ENCODE results near the gene CAB39. TPM values are rescaled to one million over a fixed set of nuclear protein-coding genes. Genes with fewer than 3 reads are reported as not detected.

CAB39 gene
- total RNA-seq, 4 donors from 2014 or later: 60.2 to 124 (median 72.2) TPM

GRCh38 chr2:230829959-230830358 lies 117.3 kb downstream of the CAB39 start:
- no peaks in the 10 kb centered on the region for H3K9me3 ChIP-seq
- H3K4me1 ChIP-seq: peaks cover 0 to 9% (median 4%) of the 10 kb centered on the region in 4 donors
- H3K36me3 ChIP-seq: no peaks in the 10 kb centered on the region
- TF ChIP-seq POLR2A (IDR thresholded peaks at IDR 0.05) (no peak), CTCF (IDR thresholded peaks at IDR 0.05) (no peak)
- DNase-seq: no peak
- H3K27ac ChIP-seq: no peak overlapping the region
- H3K4me3 ChIP-seq: no peak overlapping the region
- H3K27me3 ChIP-seq: peaks cover 0 to 15% of the 10 kb centered on the region in 2 donors

DNA sequence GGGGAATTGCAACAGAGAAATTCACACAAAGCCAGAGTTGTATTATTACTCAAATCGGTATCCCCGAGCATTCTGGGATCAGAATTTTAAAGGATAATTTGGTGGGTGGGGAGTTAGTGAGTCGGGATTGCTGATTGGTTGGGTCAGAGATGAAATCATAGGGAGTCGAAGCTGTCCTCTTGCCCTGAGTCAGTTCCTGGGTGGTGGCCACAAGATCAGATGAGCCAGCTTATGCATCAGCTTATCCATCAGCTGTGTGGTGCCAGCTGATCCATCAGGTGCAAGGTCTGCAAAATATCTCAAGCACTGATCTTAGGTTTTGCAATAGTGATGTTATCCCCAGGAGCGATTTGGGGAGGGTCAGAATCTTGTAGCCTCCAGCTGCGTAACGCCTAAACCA lies 117.8 kb downstream of the CAB39 start:
- H3K4me1 ChIP-seq: peaks cover 0 to 9% (median 4%) of the 10 kb centered on the region in 4 donors

GRCh38 chr2:230840301-230840700 lies 127.7 kb downstream of the CAB39 start:
- no peak for TF ChIP-seq CTCF (IDR thresholded peaks at IDR 0.05)
- TF ChIP-seq POLR2A (IDR thresholded peaks at IDR 0.05): no peak
- no peaks in the 10 kb centered on the region for H3K27me3 ChIP-seq
- H3K27ac ChIP-seq: no peak overlapping the region
- H3K36me3 ChIP-seq: no peaks in the 10 kb centered on the region
- no peak overlapping the region for H3K4me3 ChIP-seq
- no peak for DNase-seq
- H3K9me3 ChIP-seq: peaks cover 0 to 4% (median 0%) of the 10 kb centered on the region in 4 donors
- H3K4me1 ChIP-seq: peaks cover 0 to 3% (median 0%) of the 10 kb centered on the region in 4 donors

More for the DNA sequence above, 117.8 kb downstream of the CAB39 start:
- peaks cover 0 to 15% of the 10 kb centered on the region in 2 donors for H3K27me3 ChIP-seq
- no peak overlapping the region for H3K27ac ChIP-seq
- TF ChIP-seq POLR2A (IDR thresholded peaks at IDR 0.05) (no peak), CTCF (IDR thresholded peaks at IDR 0.05) (no peak)
- H3K4me3 ChIP-seq: no peak overlapping the region
- no peak for DNase-seq
- H3K9me3 ChIP-seq: no peaks in the 10 kb centered on the region
- H3K36me3 ChIP-seq: no peaks in the 10 kb centered on the region

DNA sequence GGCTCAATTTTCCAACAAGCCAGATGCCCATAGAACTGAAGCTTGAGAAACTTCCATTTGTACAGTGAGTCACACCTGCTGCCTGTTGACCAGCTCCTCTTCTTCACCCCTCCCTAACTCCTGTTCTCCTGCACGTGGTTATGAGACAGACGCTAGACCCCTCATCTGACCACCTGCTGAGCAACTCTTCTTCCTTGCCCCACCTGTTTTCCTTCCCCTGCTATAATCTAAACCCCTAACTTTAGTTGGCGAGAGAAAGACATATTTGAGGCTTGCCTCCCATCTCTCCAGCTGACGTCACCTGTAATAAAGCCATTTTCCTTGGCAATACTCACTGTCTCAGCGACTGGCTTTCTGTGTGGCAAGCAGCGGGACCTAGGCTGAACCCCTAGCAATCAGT lies 129.8 kb downstream of the CAB39 start:
- no peak overlapping the region for H3K4me3 ChIP-seq
- H3K36me3 ChIP-seq: no peaks in the 10 kb centered on the region
- H3K27ac ChIP-seq: peak overlapping the region in 1 of 4 donors; percentile 4
- DNase-seq: no peak
- TF ChIP-seq POLR2A (IDR thresholded peaks at IDR 0.05): no peak
- TF ChIP-seq CTCF (IDR thresholded peaks at IDR 0.05): no peak
- H3K4me1 ChIP-seq: peaks cover 0 to 3% (median 0%) of the 10 kb centered on the region in 4 donors
- H3K9me3 ChIP-seq: peaks cover 0 to 4% (median 0%) of the 10 kb centered on the region in 4 donors
- no peaks in the 10 kb centered on the region for H3K27me3 ChIP-seq

- H3K4me1 ChIP-seq: peaks cover 0 to 5% (median 0%) of the 10 kb centered on the region in 4 donors
- H3K27ac ChIP-seq: peak overlapping the region in 1 of 4 donors; percentile 4
- H3K36me3 ChIP-seq: no peaks in the 10 kb centered on the region
- TF ChIP-seq CTCF (IDR thresholded peaks at IDR 0.05) (no peak), POLR2A (IDR thresholded peaks at IDR 0.05) (no peak)
- H3K4me3 ChIP-seq: no peak overlapping the region
- H3K9me3 ChIP-seq: peaks cover 0 to 1% (median 0%) of the 10 kb centered on the region in 4 donors
- no peaks in the 10 kb centered on the region for H3K27me3 ChIP-seq
- peak in 1 of 3 donors; percentile 59 for DNase-seq
Measured at GRCh38 chr2:230843132-230843531, 130.5 kb downstream of the CAB39 start.

DNA sequence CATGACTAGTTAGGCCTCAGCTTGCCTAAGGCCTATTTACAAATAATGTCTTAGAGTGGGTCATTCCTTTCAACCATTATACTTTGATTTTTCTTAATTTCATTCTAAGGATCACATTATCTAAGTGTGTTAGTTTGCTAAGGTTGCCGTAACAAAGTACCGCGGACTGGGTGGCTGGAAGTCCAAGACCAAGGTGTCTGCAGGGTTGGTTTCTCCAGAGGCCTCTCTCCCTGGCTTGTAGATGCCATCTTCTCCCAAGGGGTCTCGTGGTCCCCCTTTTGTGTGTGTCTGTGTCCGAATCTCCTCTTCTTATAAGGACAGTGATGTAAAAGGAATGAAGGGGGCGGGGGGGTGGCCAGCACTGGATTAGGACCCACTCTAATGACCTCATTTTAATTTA lies 133.7 kb downstream of the CAB39 start:
- DNase-seq: no peak
- Histone ChIP-seq H3K4me1 (peaks cover 0 to 7% (median 0%) of the 10 kb centered on the region in 4 donors), H3K4me3 (no peak overlapping the region), H3K9me3 (peaks cover 0 to under 1% (median 0%) of the 10 kb centered on the region in 4 donors), H3K27me3 (no peaks in the 10 kb centered on the region), H3K36me3 (no peaks in the 10 kb centered on the region), H3K27ac (no peak overlapping the region)
- no peak for TF ChIP-seq POLR2A (IDR thresholded peaks at IDR 0.05)
- no peak for TF ChIP-seq CTCF (IDR thresholded peaks at IDR 0.05)
